Esophagus squamous epithelium (tissue), 5 donors: ENCODE results near the gene ADD1. TPM values are rescaled to one million over a fixed set of nuclear protein-coding genes. Genes with fewer than 3 reads are reported as not detected.
A peak's percentile ranks its signal among the peaks of the same experiment; 100 is the strongest.

Experiments
- DNase-seq: peaks from one replicate; lab custom pipeline; 2025; lab: John Stamatoyannopoulos, UW
- H3K27ac ChIP-seq, 4 donors: fragments of 200-600 bp; sonication (generic); one replicate each; pipeline ENCODE4 v1.5.1; 2016 to 2019; ENCODE audit warnings: mild to moderate bottlenecking in 1 of 4
- H3K27me3 ChIP-seq, 4 donors: fragments of 200-600 bp; sonication (generic); 1 replicate in 3 of 4; 2 replicates in 1 of 4; pipeline versions ENCODE4 v1.5.1 to v1.6.0; 2017 to 2021; ENCODE audit warnings: antibody characterized with exemption in 1 of 4
- H3K36me3 ChIP-seq, 3 donors: fragments of 200-600 bp; sonication (generic); one replicate each; pipeline ENCODE4 v1.5.1; 2016 to 2019
- H3K4me1 ChIP-seq, 3 donors: fragments of 200-600 bp; sonication (generic); one replicate each; pipeline ENCODE4 v1.5.1; 2017 to 2019
- H3K4me3 ChIP-seq, 4 donors: fragments of 200-600 bp; sonication (generic); 1 replicate in 3 of 4; 2 replicates in 1 of 4; pipeline ENCODE4 v1.5.1; 2016 to 2019; ENCODE audit warnings: mild to moderate bottlenecking in 2 of 4, moderate library complexity in 1 of 4
- H3K9me3 ChIP-seq, 3 donors: fragments of 200-600 bp; sonication (generic); one replicate each; pipeline ENCODE4 v1.5.1; 2016 to 2019
- POLR2A ChIP-seq, 4 donors: fragments of 450-650 bp; IDR thresholded peaks; one replicate each; pipeline ENCODE4 v1.6.1; 2017; ENCODE audit warnings: antibody characterized with exemption in 4 of 4, mild to moderate bottlenecking in 4 of 4, moderate library complexity in 3 of 4
- WGBS, 2 donors: methylation state at CpG; one replicate each; pipeline ENCODE4 v1.1.5; 2018; 5-methylcytosine and 5-hydroxymethylcytosine counted together
- intact Hi-C: fragments of 100-400 bp; cut with DNase I; formaldehyde crosslinking; loops from one replicate; pipeline ENCODE4 v1.15.0; 2022
- total RNA-seq, 4 donors: library from RNA; depleted of rRNA; stranded (reverse); fragments of >200 nt; gene quantifications; one replicate each; pipeline ENCODE4 v1.1.0, GENCODE V29; 2016
- TF ChIP-seq, protein P1 (sequence below), 6 experiments: fragments of 450-650 bp in 4 of 6; fragments of 200-600 bp in 2 of 6; sonication (generic) in 2 of 6; IDR thresholded peaks; one replicate each; pipeline ENCODE4 v1.5.1; 2016 to 2019; ENCODE audit warnings: antibody characterized with exemption in 6 of 6, mild to moderate bottlenecking in 4 of 6, moderate library complexity in 4 of 6
- donor health status: DM: yes; HTN: yes; CAD: no.

The ADD1 gene
- total RNA-seq, 4 donors from 2014 or later: 81.7 to 144 (median 103) TPM

DNA sequence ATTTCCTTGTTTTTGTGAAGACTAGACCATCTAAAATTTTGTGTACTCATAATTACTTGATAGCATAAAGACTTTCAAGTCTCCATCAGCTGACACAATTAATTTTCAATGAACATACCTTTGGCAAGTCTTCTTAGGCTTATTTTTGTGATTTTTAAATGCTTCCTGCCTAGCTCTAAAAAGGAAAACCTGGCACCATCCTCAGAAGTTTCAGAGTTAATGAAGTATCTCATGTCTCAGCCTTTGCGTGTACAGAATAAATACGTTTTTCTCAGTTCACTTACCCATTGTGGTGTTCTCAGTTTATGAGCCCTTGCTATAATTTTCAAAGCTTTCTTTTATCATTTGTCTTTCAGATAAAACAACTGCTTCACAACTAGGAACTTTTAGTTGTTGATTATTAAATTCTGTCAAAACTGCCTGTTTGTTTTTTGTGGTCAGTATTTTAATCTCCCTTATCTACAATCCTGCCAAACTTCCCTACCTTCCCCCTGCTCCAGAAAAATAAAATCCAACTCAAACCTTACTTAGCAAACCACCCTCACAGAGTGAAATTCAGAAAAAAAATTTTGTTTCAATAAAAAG is 21.6 kb downstream of the ADD1 start:
- H3K4me1 ChIP-seq: peaks cover 27 to 100% (median 68%) of the 10 kb centered on the region in 3 donors
- DNase-seq: no peak
- TF ChIP-seq, protein P1, sequence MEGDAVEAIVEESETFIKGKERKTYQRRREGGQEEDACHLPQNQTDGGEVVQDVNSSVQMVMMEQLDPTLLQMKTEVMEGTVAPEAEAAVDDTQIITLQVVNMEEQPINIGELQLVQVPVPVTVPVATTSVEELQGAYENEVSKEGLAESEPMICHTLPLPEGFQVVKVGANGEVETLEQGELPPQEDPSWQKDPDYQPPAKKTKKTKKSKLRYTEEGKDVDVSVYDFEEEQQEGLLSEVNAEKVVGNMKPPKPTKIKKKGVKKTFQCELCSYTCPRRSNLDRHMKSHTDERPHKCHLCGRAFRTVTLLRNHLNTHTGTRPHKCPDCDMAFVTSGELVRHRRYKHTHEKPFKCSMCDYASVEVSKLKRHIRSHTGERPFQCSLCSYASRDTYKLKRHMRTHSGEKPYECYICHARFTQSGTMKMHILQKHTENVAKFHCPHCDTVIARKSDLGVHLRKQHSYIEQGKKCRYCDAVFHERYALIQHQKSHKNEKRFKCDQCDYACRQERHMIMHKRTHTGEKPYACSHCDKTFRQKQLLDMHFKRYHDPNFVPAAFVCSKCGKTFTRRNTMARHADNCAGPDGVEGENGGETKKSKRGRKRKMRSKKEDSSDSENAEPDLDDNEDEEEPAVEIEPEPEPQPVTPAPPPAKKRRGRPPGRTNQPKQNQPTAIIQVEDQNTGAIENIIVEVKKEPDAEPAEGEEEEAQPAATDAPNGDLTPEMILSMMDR (IDR thresholded peaks at IDR 0.05): no peak
- no peak for TF ChIP-seq POLR2A (IDR thresholded peaks at IDR 0.05)
- no peaks in the 10 kb centered on the region for H3K27me3 ChIP-seq
- no peak overlapping the region for H3K4me3 ChIP-seq
- peak overlapping the region in 1 of 4 donors; percentile 1 for H3K27ac ChIP-seq
- intact Hi-C loops: no loop called here
- H3K9me3 ChIP-seq: no peaks in the 10 kb centered on the region
- no peaks in the 10 kb centered on the region for H3K36me3 ChIP-seq
- WGBS, 2 donors: 29 to 53% methylated on average over 2 of the region's 2 CpGs

DNA sequence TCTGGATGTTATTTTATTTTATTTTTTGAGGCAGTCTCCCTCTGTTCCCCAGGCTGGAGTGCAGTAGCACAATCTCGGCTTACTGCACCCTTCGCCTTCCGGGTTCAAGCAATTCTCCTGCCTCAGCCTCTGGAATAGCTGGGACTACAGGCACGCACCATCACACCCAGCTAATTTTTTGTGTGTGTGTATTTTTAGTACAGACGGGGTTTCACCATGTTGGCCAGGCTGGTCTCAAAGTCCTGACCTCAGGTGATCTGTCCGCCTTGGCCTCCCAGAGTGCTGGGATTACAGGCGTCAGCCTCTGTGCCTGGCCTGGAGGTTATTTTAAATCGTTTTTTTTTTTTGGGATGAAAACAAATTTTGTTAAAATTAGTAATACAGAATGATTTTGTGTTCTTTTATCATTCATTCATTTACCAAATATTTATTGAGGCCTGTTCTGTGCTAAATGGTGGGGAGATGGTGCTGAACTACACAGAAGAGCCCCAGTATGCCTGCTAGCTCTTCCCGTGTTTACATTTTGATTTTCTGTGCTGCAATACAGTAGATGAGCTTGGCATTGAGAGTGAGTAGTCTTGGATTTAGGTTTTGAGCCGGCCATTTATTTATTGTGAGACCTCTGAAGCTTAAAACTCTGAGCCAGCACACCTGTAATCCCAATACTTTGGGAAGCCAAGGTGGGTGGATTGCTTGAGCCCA is 22.7 kb downstream of the ADD1 start:
- Histone ChIP-seq H3K4me3 (no peak overlapping the region), H3K27ac (no peak overlapping the region), H3K27me3 (no peaks in the 10 kb centered on the region), H3K9me3 (no peaks in the 10 kb centered on the region), H3K36me3 (no peaks in the 10 kb centered on the region), H3K4me1 (peaks cover 23 to 97% (median 59%) of the 10 kb centered on the region in 3 donors)
- no peak for TF ChIP-seq POLR2A (IDR thresholded peaks at IDR 0.05)
- TF ChIP-seq, protein P1 (IDR thresholded peaks at IDR 0.05): no peak
- intact Hi-C loops: no loop called here
- no peak for DNase-seq
- WGBS, 2 donors: 65 to 77% methylated on average over 9 to 10 of the region's 10 CpGs

DNA sequence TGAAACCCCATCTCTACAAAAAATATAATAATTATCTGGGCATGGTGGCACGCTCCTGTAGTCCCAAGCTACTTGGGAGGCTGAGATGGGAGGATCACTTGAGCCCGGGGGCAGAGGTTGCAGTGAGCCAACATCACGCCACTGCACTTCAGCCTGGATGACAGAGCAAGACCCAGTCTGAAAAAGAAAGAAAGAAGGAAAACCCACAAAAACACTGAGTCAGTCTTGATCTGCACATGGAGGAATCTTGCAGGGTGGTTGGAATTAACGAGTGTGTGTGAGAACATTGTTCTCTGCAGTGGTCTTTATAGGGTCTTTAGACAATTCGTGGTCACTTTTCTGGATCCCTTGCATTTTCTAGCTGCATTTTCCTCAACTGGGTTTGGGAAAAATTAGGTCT is 23.2 kb downstream of the ADD1 start:
- intact Hi-C loops: no loop called here
- TF ChIP-seq, protein P1 (IDR thresholded peaks at IDR 0.05): no peak
- TF ChIP-seq POLR2A (IDR thresholded peaks at IDR 0.05): no peak

DNA sequence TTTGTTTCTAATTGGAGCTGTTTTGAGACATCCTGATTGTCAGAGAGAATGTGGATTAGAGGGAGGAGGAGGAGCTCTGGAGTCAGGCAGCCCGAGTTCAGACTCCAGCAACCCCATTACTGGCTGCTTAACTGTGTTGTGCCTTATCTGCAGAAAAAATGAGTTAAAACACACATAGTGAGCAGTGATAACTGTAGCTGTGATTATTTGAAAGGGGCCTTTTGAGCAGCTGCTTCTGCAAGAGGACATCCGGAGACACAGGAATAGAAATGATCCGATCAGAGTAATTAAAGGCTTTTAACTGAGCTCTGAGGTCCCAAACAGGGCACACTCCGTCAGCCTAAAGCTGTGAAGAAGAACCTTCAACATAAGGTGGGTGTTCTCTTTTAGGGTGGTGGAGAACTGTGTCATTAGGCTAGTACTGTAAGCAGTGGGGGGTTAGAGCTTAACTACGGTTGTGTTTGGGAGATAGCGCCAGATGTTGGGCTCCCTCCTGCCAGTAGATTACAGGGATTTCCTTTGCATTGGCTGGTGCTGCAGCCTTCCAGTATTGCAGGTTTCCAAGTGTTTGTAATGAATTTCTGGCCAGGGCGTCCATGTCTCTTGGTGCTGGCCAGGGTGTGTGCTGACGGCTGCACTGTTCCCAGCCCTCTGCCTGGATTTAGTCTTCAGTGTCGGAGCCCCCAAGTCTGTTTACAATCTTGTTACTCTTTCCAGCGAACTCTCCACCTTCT is 24.3 kb downstream of the ADD1 start:
- Histone ChIP-seq H3K4me1 (peaks cover 9 to 97% (median 46%) of the 10 kb centered on the region in 3 donors), H3K9me3 (no peaks in the 10 kb centered on the region), H3K36me3 (no peaks in the 10 kb centered on the region), H3K27ac (peak overlapping the region; percentile 30 to 84 (median 69)), H3K4me3 (peak overlapping the region in 3 of 4 donors; percentile 9 to 52 (median 22)), H3K27me3 (no peaks in the 10 kb centered on the region)
- intact Hi-C loops: no loop called here
- TF ChIP-seq, protein P1 (IDR thresholded peaks at IDR 0.05): no peak
- TF ChIP-seq POLR2A (IDR thresholded peaks at IDR 0.05): no peak
- WGBS, 2 donors: 56 to 68% methylated on average over 10 of the region's 10 CpGs
- DNase-seq: no peak

More for the DNA sequence above, 23.2 kb downstream of the ADD1 start:
- peaks cover 18 to 97% (median 55%) of the 10 kb centered on the region in 3 donors for H3K4me1 ChIP-seq
- H3K27ac ChIP-seq: peak overlapping the region in 2 of 4 donors; percentile 66 to 72
- DNase-seq: no peak
- no peaks in the 10 kb centered on the region for H3K27me3 ChIP-seq
- H3K36me3 ChIP-seq: no peaks in the 10 kb centered on the region
- no peaks in the 10 kb centered on the region for H3K9me3 ChIP-seq
- 85 to 87% methylated on average over 5 of the region's 5 CpGs for WGBS, 2 donors
- no peak overlapping the region for H3K4me3 ChIP-seq
